Transverse colon (tissue), 4 donors: Measurements from ENCODE around the gene ANKS1A.

Experiments used
- CTCF ChIP-seq, 5 experiments: fragments of 200-600 bp in 3 of 5; fragments of 450-650 bp in 2 of 5; sonication (generic) in 3 of 5; IDR thresholded peaks; 1 replicate in 2 of 5; 2 replicates in 3 of 5; pipeline ENCODE4 v1.5.1; 2016 to 2017; ENCODE audit warnings: antibody characterized with exemption in 5 of 5, inconsistent platforms in 3 of 5, mild to moderate bottlenecking in 2 of 5, moderate library complexity in 1 of 5
- EP300 ChIP-seq: sonication (generic); formaldehyde crosslinking; IDR thresholded peaks from one replicate; pipeline ENCODE4 v1.6.1; 2017; ENCODE audit warnings: antibody characterized with exemption, low read depth
- POLR2A ChIP-seq: fragments of 450-650 bp; IDR thresholded peaks from one replicate; pipeline ENCODE4 v1.6.1; 2016; ENCODE audit warnings: antibody characterized with exemption, mild to moderate bottlenecking, moderate library complexity
- POLR2AphosphoS5 ChIP-seq, 3 donors: sonication (generic); formaldehyde crosslinking; IDR thresholded peaks; one replicate each; pipeline ENCODE4 v1.6.1; 2016; ENCODE audit warnings: antibody characterized with exemption in 3 of 3

GRCh38 chr6:35062676-35063574 is 173.9 kb downstream of the ANKS1A start:
- TF ChIP-seq POLR2A, result no peak
- TF ChIP-seq CTCF (IDR thresholded peaks at IDR 0.05), result no peak
- TF ChIP-seq POLR2AphosphoS5 (IDR thresholded peaks at IDR 0.05), result no peak
- TF ChIP-seq EP300, result no peak
